ENCODE measurements around the gene TNFRSF9. TPM values are rescaled to one million over a fixed set of nuclear protein-coding genes. Genes with fewer than 3 reads are reported as not detected.

The TNFRSF9 gene
- total RNA-seq, 1 donor from 2014 or later: 0.28 TPM

DNA sequence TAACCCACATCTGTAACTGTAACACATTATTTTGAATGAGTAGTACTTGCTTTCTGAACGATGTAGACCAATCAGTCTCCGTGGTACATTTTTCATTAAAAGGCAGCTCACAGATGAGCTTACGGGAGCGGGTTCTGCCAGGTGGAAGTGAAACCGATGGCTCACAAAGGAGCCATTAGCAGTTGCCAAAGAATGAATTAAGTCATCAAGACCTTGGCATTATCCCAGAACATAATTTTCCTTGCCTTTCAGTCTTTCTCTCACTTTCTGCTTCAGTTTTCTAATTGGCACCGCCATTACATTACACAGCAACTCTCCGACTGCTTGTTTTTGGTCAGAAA, 54.3 kb downstream of the TNFRSF9 start:
- Mint-ChIP-seq H3K4me3 (no peak overlapping the region), H3K36me3 (ENCODE audit: low read depth) (no peaks in the 10 kb centered on the region), H3K4me1 (no peaks in the 10 kb centered on the region), H3K27me3 (ENCODE audit: low read depth) (peaks cover 21% of the 10 kb centered on the region), H3K9me3 (peaks cover 7% of the 10 kb centered on the region), H3K27ac (ENCODE audit: unreplicated experiment) (no peak overlapping the region)
- TF ChIP-seq, protein P1, sequence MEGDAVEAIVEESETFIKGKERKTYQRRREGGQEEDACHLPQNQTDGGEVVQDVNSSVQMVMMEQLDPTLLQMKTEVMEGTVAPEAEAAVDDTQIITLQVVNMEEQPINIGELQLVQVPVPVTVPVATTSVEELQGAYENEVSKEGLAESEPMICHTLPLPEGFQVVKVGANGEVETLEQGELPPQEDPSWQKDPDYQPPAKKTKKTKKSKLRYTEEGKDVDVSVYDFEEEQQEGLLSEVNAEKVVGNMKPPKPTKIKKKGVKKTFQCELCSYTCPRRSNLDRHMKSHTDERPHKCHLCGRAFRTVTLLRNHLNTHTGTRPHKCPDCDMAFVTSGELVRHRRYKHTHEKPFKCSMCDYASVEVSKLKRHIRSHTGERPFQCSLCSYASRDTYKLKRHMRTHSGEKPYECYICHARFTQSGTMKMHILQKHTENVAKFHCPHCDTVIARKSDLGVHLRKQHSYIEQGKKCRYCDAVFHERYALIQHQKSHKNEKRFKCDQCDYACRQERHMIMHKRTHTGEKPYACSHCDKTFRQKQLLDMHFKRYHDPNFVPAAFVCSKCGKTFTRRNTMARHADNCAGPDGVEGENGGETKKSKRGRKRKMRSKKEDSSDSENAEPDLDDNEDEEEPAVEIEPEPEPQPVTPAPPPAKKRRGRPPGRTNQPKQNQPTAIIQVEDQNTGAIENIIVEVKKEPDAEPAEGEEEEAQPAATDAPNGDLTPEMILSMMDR (conservative IDR thresholded peaks at IDR 0.05): no peak
- DNase-seq (ENCODE audit: low read depth, low spot score): no peak

DNA sequence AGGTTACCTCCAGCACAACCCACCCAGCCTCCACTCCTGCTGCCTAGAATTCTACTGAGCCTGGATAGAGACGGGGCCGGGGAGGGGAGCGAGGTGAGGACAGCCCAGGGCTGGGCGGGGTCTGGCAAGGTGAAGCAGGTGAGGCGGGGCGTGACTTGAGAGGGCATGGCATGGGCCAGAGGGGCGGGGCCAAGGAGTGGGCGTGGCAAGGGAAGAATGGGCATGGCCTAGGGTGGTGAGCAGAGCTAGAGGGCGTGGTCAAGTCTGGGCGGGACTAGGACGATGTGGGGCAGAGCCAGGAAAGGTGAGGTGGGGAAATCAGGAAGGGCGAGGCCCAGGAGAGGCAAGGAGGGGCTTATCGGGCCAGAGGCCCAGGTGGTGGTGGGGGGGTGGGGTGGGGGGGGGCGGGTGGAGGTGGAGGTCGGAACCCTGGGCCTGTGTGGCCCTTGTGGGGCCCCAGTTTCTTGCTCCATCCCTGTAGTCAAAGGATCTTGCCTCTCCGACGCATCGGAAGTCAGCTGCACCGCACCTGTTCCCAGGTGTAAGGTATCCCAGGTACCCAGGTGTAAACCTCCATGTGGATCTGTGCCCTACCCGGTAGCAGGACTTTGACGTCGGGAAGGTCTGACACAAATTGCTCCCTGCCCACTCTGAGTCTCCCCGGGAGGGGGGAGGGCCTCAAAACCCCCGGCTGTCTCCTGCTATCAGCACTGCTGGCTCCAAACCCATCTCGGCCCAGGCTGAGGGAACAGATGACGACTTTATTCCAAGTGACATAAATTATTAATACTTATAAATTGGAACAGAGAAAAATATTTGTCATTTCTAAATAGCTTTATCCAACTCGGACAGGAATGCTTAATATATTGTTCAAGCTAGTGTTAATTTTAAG, 54.9 kb downstream of the TNFRSF9 start:
- peaks cover 7% of the 10 kb centered on the region for H3K9me3 Mint-ChIP-seq
- no peak overlapping the region for H3K4me3 Mint-ChIP-seq
- no peaks in the 10 kb centered on the region for H3K4me1 Mint-ChIP-seq
- H3K36me3 Mint-ChIP-seq (ENCODE audit: low read depth): no peaks in the 10 kb centered on the region
- DNase-seq (ENCODE audit: low read depth, low spot score): no peak
- H3K27ac Mint-ChIP-seq (ENCODE audit: unreplicated experiment): no peak overlapping the region
- TF ChIP-seq, protein P1 (conservative IDR thresholded peaks at IDR 0.05): no peak
- H3K27me3 Mint-ChIP-seq (ENCODE audit: low read depth): peaks cover 21% of the 10 kb centered on the region

DNA sequence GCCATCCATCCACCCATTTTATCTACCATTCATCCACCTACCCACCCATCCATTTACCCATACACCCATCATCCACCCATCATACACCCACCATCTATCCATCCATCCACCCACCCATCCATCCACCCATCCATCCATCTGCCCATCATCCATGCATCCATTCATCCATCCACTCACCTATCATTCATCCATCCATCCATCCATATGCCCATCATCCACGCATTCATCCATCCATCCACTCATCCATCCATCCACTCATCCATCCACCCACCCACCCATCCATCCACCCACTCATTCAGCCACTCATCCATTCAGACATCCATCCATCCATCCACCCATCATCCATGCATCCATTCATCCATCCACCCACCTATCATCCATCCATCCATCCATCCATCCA, 55.9 kb downstream of the TNFRSF9 start:
- TF ChIP-seq, protein P1 (conservative IDR thresholded peaks at IDR 0.05): no peak
- Mint-ChIP-seq H3K4me3 (no peak overlapping the region), H3K27me3 (ENCODE audit: low read depth) (peaks cover 18% of the 10 kb centered on the region), H3K9me3 (peaks cover 7% of the 10 kb centered on the region), H3K27ac (ENCODE audit: unreplicated experiment) (no peak overlapping the region), H3K4me1 (no peaks in the 10 kb centered on the region), H3K36me3 (ENCODE audit: low read depth) (no peaks in the 10 kb centered on the region)
- DNase-seq (ENCODE audit: low read depth, low spot score): no peak

DNA sequence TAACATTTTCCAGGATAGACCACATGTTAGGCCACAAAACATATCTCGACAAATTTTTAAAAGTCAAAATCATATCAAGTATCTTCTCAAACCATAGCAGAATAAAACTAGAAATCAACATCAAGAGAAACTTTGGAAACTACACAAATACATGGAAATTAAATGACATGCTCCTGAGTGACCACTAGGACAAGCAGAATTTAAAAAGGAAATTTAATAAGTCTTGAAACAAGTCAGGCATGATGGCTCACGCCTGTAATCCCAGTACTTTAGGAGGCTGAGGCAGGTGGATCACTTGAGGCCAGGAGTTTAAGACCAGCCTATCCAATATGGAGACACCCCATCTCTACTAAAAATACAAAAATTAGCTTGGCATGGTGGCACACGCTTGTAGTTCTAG, 61.4 kb downstream of the TNFRSF9 start:
- H3K36me3 Mint-ChIP-seq (ENCODE audit: low read depth): peaks cover 2% of the 10 kb centered on the region
- no peak overlapping the region for H3K4me3 Mint-ChIP-seq
- TF ChIP-seq, protein P1 (conservative IDR thresholded peaks at IDR 0.05): no peak
- DNase-seq (ENCODE audit: low read depth, low spot score): no peak
- peaks cover 9% of the 10 kb centered on the region for H3K9me3 Mint-ChIP-seq
- peaks cover 7% of the 10 kb centered on the region for H3K27me3 Mint-ChIP-seq (ENCODE audit: low read depth)
- no peak overlapping the region for H3K27ac Mint-ChIP-seq (ENCODE audit: unreplicated experiment)
- H3K4me1 Mint-ChIP-seq: no peaks in the 10 kb centered on the region

DNA sequence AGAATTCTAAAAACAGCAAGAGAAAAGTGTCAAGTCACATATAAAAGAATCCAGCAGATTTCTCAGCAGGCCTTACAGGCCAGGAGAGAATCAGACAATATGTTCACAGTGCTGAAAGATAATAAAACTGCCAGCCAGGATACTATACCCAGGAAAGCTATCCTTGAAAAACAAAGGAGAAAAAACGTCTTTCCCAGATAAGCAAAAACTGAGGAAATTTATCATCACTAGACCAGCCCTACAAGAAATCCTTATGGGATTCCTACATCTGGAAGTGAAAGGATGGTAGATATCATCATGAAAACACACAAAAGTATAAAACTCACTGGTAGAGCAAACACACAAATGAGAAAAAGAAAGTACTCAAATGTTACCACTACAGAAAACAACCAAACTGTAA, 62.6 kb downstream of the TNFRSF9 start:
- peaks cover 2% of the 10 kb centered on the region for H3K36me3 Mint-ChIP-seq (ENCODE audit: low read depth)
- H3K9me3 Mint-ChIP-seq: peaks cover 9% of the 10 kb centered on the region
- TF ChIP-seq, protein P1 (conservative IDR thresholded peaks at IDR 0.05): no peak
- H3K27ac Mint-ChIP-seq (ENCODE audit: unreplicated experiment): no peak overlapping the region
- no peak overlapping the region for H3K4me3 Mint-ChIP-seq
- H3K27me3 Mint-ChIP-seq (ENCODE audit: low read depth): peaks cover 3% of the 10 kb centered on the region
- no peaks in the 10 kb centered on the region for H3K4me1 Mint-ChIP-seq
- no peak for DNase-seq (ENCODE audit: low read depth, low spot score)

Measured in neural crest cell (in vitro differentiated cells).